GM12872 (cell line): ENCODE measurements around the gene SUPT5H.

ENCODE experiments used
- CTCF ChIP-seq: IDR thresholded peaks from 3 replicates; pipeline ENCODE4 v1.5.1; 2011; ENCODE audit warnings: low read depth, mild to moderate bottlenecking, low read length, moderate library complexity; ENCODE audit not compliant: insufficient read depth

The SUPT5H gene

GRCh38 chr19:39517432-39517831 lies 72.0 kb downstream of the SUPT5H start:
- no peak for TF ChIP-seq CTCF

DNA sequence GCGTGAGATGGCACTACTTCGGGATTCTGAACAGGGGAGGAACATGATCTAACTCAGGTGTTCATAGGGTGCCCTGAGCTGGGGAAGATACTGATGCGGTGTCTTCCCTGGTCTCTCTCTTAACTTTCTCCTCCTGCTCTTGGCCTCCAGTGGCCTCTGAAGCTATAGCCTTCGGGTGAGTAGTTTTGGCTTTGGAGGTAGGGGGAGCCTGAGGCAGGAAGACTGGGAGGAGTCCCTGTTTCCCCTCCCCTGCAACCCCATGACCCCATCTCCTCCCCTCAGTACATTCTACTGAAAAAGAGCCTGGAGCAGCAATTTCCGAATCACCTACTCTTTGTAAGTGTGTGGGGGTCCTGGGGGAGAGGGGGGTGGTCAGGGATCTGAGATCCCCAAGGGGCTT lies 73.1 kb downstream of the SUPT5H start:
- TF ChIP-seq CTCF: no peak

GRCh38 chr19:39518975-39519374 lies 73.6 kb downstream of the SUPT5H start:
- no peak for TF ChIP-seq CTCF

- no peak for TF ChIP-seq CTCF
These were observed 75.4 kb downstream of the SUPT5H start for GRCh38 chr19:39520541-39521484.

- TF ChIP-seq CTCF: no peak
These were observed 79.1 kb downstream of the SUPT5H start for GRCh38 chr19:39524495-39524894.

DNA sequence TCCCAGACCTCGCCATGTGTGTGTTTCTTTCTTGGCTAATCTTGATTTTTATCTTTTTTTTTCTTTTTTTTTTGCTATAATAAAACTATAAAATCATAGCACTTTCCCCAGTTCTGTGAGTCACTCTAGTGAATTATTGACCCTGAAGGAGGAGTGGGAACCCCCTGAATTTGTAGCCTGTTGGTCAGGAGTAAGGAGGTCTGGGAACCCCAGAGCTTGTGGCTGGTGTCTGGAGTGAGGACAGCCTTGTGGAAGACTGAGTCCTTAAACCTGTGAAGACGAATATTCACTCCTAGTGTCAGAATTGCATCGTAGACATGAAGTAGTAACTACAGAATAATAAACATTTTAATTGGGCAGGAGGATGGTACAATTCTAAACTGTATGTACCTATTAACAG lies 79.8 kb downstream of the SUPT5H start:
- no peak for TF ChIP-seq CTCF
